GM12878 (cell line): ENCODE data around the gene ASAP2. TPM values are rescaled to one million over a fixed set of nuclear protein-coding genes. Genes with fewer than 3 reads are reported as not detected.

Experiments used
- ATAC-seq: fragments of 200-7000 bp; cut with Tn5 transposase; 3 replicates; pipeline ENCODE4 v1.9.1; 2020; ENCODE audit warnings: mild to moderate bottlenecking, moderate library complexity
- BruUV-seq: library from RNA; stranded (reverse); fragments of 400-500 nt; replicated peaks from 2 replicates; lab custom pipeline; 2021; lab: Mats Ljungman, UMichigan
- CTCF ChIA-PET: fragments of 300-600 bp; sonication (Branson Sonifier 250); formaldehyde crosslinking; extraction: SDS; loops from one replicate; lab custom pipeline; 2021; ENCODE audit warnings: inconsistent platforms; lab: Yijun Ruan, JAX
- POLR2A ChIA-PET: fragments of 350-600 bp; formaldehyde crosslinking; extraction: SDS; loops from one replicate; lab custom pipeline; 2021; ENCODE audit warnings: inconsistent platforms; lab: Charles Lee
- RAD21 ChIA-PET: fragments of 300-600 bp; sonication (Branson Sonifier 250); formaldehyde crosslinking; loops from one replicate; lab custom pipeline; 2023; ENCODE audit warnings: antibody characterized with exemption; ENCODE audit not compliant: unreplicated experiment; lab: Charles Lee
- SMC1A ChIA-PET: fragments of 300-600 bp; sonication (Branson Sonifier 250); formaldehyde crosslinking; loops from one replicate; lab custom pipeline; 2023; ENCODE audit not compliant: unreplicated experiment, uncharacterized antibody; lab: Charles Lee
- DNase-seq: peaks from one replicate; pipeline ENCODE4 v3.0.0-alpha.2; 2011; ENCODE audit warnings: low read depth, low spot score
- FAIRE-seq: peaks from 3 replicates; lab custom pipeline; 2011; peaks lifted over from hg19 to GRCh38; lab: Jason Lieb, UNC
- H2AFZ ChIP-seq: 2 replicates; pipeline ENCODE4 v1.6.0; 2011; ENCODE audit warnings: low read depth, low read length, control low read depth; ENCODE audit not compliant: control insufficient read depth
- H3K27ac ChIP-seq: 2 replicates; pipeline ENCODE4 v1.5.1; 2011; ENCODE audit warnings: control low read depth; ENCODE audit not compliant: control insufficient read depth, insufficient read depth
- H3K27me3 ChIP-seq, 2 experiments: replicated peaks in 1 of 2; 2 replicates each; pipeline versions ENCODE4 v1.6.0 to v1.6.1; 2011; ENCODE audit warnings: low read length in 1 of 2; ENCODE audit not compliant: control insufficient read depth in 2 of 2, insufficient read depth in 2 of 2
- H3K36me3 ChIP-seq, 2 experiments: 2 replicates each; pipeline ENCODE4 v1.5.1; 2011; ENCODE audit warnings: low read length in 1 of 2; ENCODE audit not compliant: control insufficient read depth in 2 of 2, insufficient read depth in 2 of 2
- H3K4me1 ChIP-seq: 2 replicates; pipeline ENCODE4 v1.6.1; 2011; ENCODE audit warnings: mild to moderate bottlenecking, low read length, moderate library complexity, mixed read lengths; ENCODE audit not compliant: control insufficient read depth, insufficient read depth
- H3K4me2 ChIP-seq: 2 replicates; pipeline ENCODE4 v1.6.0; 2011; ENCODE audit warnings: control low read depth; ENCODE audit not compliant: control insufficient read depth, insufficient read depth
- H3K4me3 ChIP-seq: fragments of 200-600 bp; sonication (generic); 2 replicates; pipeline ENCODE4 v1.5.1; 2016
- H3K79me2 ChIP-seq: 2 replicates; pipeline ENCODE4 v1.6.0; 2011; ENCODE audit warnings: low read length; ENCODE audit not compliant: control insufficient read depth, insufficient read depth
- H3K9ac ChIP-seq: 2 replicates; pipeline ENCODE4 v1.8.0; 2011; ENCODE audit warnings: low read length, control low read depth, mixed read lengths; ENCODE audit not compliant: control insufficient read depth, insufficient read depth
- H3K9me3 ChIP-seq: replicated peaks from 3 replicates; pipeline ENCODE4 v1.5.1; 2011; ENCODE audit warnings: mild to moderate bottlenecking, low read length; ENCODE audit not compliant: control insufficient read depth, insufficient read depth
- H4K20me1 ChIP-seq: 2 replicates; pipeline ENCODE4 v1.6.0; 2011; ENCODE audit not compliant: control insufficient read depth, insufficient read depth
- CREM ChIP-seq: IDR thresholded peaks from 2 replicates; pipeline ENCODE4 v1.6.1; 2014; ENCODE audit warnings: antibody characterized with exemption, low read depth
- DPF2 ChIP-seq: fragments of 450-650 bp; IDR thresholded peaks from 2 replicates; pipeline ENCODE4 v1.6.1; 2017; ENCODE audit warnings: mild to moderate bottlenecking
- ELK1 ChIP-seq: IDR thresholded peaks from 2 replicates; pipeline ENCODE4 v1.6.1; 2012; ENCODE audit warnings: low read depth, low read length, improper control_type of control experiment
- HDAC2 ChIP-seq: fragments of 200-600 bp; sonication (generic); IDR thresholded peaks from 2 replicates; pipeline ENCODE4 v1.6.1; 2017
- MYC ChIP-seq: IDR thresholded peaks from 2 replicates; pipeline ENCODE4 v1.6.1; 2011; ENCODE audit warnings: mild to moderate bottlenecking, low read length, moderate library complexity, inconsistent platforms; ENCODE audit not compliant: insufficient read depth, insufficient replicate concordance, insufficient read length, severe bottlenecking
- POLR2A ChIP-seq: IDR thresholded peaks from 2 replicates; pipeline ENCODE4 v1.6.1; 2011; ENCODE audit warnings: low read depth, mild to moderate bottlenecking, low read length
- TARDBP ChIP-seq: IDR thresholded peaks from 2 replicates; pipeline ENCODE4 v1.6.1; 2016; ENCODE audit warnings: borderline replicate concordance
- ZNF384 ChIP-seq: IDR thresholded peaks from 2 replicates; pipeline ENCODE4 v1.6.1; 2012; ENCODE audit warnings: low read depth, mild to moderate bottlenecking, low read length, improper control_type of control experiment, borderline replicate concordance
- ZZZ3 ChIP-seq: IDR thresholded peaks from 2 replicates; pipeline ENCODE4 v1.6.1; 2011; ENCODE audit warnings: low read depth; ENCODE audit not compliant: control insufficient read depth, insufficient read length
- WGBS: methylation state at CpG from one replicate; pipeline ENCODE4 v1.1.6; 2016; ENCODE audit warnings: low lambda C conversion rate; ENCODE audit not compliant: insufficient replicate concordance, insufficient coverage; ENCODE audit errors: missing lambda C conversion rate; 5-methylcytosine and 5-hydroxymethylcytosine counted together
- in situ Hi-C: fragments of 300-500 bp; cut with MboI; formaldehyde crosslinking; loops from 9 replicates; pipeline ENCODE4 v1.14.3; 2018; ENCODE audit warnings: mixed read lengths
- intact Hi-C: fragments of 100-400 bp; cut with micrococcal nuclease; formaldehyde crosslinking; loops from one replicate; pipeline ENCODE4 v1.14.2; 2022; ENCODE audit not compliant: unreplicated experiment
- polyA plus RNA-seq, 11 experiments: library from polyadenylated mRNA; depleted of rRNA in 4 of 11; unstranded in 6 of 11; stranded (reverse) in 5 of 11; fragments of >200 nt; fragmentation: Nextera tagmentation in 4 of 11; fragmentation: Illumina TruSeq in 1 of 11; extraction: Ambion mirVana in 4 of 11; extraction: Trizol in 1 of 11; gene quantifications; 1 replicate in 1 of 11; 2 replicates in 10 of 11; pipeline versions ENCODE4 v1.2.1 to v1.2.3, GENCODE V29; 2011 to 2016; ENCODE audit warnings: inconsistent platforms in 2 of 11, missing spikeins in 2 of 11, low read depth in 1 of 11
- total RNA-seq, 4 experiments: library from RNA; depleted of rRNA in 3 of 4; stranded (reverse); fragments of >200 nt in 3 of 4; fragmentation: Illumina TruSeq in 1 of 4; extraction: Trizol in 1 of 4; gene quantifications; 2 replicates each; pipeline versions ENCODE4 v1.2.1 to v1.2.3, GENCODE V29; 2013 to 2021
- TF ChIP-seq, protein P1 (sequence below): fragments of 450-650 bp; IDR thresholded peaks from 2 replicates; pipeline ENCODE4 v1.6.1; 2016; ENCODE audit warnings: mild to moderate bottlenecking

ASAP2 gene
- total and polyA plus RNA-seq, 10 of the 15 experiments (the other 5 are each of a cell fraction or from before 2014, with no cell fraction given): 0.05 to 0.27 (median 0.07) TPM; not detected in 4

- ChIA-PET POLR2A (interaction anchor here (1.2 kb wide), 1 partner anchor 9 kb away, joined by 3 read pairs; no protein-coding TSS in a partner anchor), SMC1A (interaction anchor here (0.6 kb wide), 3 partner anchors 16 to 272 kb away, joined by 3 read pairs; no protein-coding TSS in a partner anchor), RAD21 (no interaction called here), CTCF (no interaction called here)
- Histone ChIP-seq H2AFZ (no peak overlapping the region), H3K4me2 (no peak overlapping the region), H3K9ac (no peak overlapping the region), H3K79me2 (no peaks in the 10 kb centered on the region), H3K27ac (no peak overlapping the region), H3K4me3 (no peak overlapping the region), H3K4me1 (no peaks in the 10 kb centered on the region), H4K20me1 (no peaks in the 10 kb centered on the region), H3K9me3 (no peaks in the 10 kb centered on the region), H3K27me3 (no peaks in the 10 kb centered on the region), H3K36me3 (peaks cover 2 to 8% of the 10 kb centered on the region in 2 experiments; a peak in 3 of 4 replicates)
- no TSS peak for BruUV-seq
- 98% methylated on average over 2 of the region's 2 CpGs for WGBS
- FAIRE-seq (no peak), DNase-seq (no peak), ATAC-seq (no peak)
- TF ChIP-seq, protein P1, sequence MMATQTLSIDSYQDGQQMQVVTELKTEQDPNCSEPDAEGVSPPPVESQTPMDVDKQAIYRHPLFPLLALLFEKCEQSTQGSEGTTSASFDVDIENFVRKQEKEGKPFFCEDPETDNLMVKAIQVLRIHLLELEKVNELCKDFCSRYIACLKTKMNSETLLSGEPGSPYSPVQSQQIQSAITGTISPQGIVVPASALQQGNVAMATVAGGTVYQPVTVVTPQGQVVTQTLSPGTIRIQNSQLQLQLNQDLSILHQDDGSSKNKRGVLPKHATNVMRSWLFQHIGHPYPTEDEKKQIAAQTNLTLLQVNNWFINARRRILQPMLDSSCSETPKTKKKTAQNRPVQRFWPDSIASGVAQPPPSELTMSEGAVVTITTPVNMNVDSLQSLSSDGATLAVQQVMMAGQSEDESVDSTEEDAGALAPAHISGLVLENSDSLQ: no peak
- TF ChIP-seq POLR2A (no peak), ELK1 (no peak), ZZZ3 (no peak), ZNF384 (no peak), CREM (no peak), HDAC2 (no peak), MYC (no peak), DPF2 (no peak), TARDBP (no peak)
- in situ Hi-C loops (no loop called here), intact Hi-C loops (no loop called here)
Measured at GRCh38 chr2:9403924-9404323, 197.3 kb downstream of the ASAP2 start.
